ENCODE results near the gene PTMS.

GRCh38 chr12:6753772-6754356, 12.3 kb upstream of the PTMS start:
- TF ChIP-seq EZH2phosphoT487 (IDR thresholded peaks at IDR 0.05; ENCODE audit: unreplicated experiment) (no peak), ZNF114 (CRISPR knock-in tag; IDR thresholded peaks at IDR 0.05) (no peak), CTCF (conservative IDR thresholded peaks at IDR 0.05; ENCODE audit: low read depth in 2 of 2) (peak in 1 of 2 experiments; percentile 98; a peak in 2 of 4 replicates), EZH2 (IDR thresholded peaks at IDR 0.05; ENCODE audit: low read depth, unreplicated experiment) (no peak), POLR2AphosphoS5 (IDR thresholded peaks at IDR 0.05; ENCODE audit: low read depth) (no peak), ETS1 (IDR thresholded peaks at IDR 0.05) (no peak), REST (IDR thresholded peaks at IDR 0.05; ENCODE audit: unreplicated experiment) (peak; percentile 22), CREB1 (CRISPR knock-in tag; IDR thresholded peaks at IDR 0.05; ENCODE audit: low read depth) (no peak), STAT1 (IDR thresholded peaks at IDR 0.05; ENCODE audit: unreplicated experiment) (no peak), ZNF462 (CRISPR knock-in tag; IDR thresholded peaks at IDR 0.05) (no peak), JUNB (IDR thresholded peaks at IDR 0.05; ENCODE audit: unreplicated experiment) (no peak)

All from GM23338 (cell line).